ENCODE results near the gene SEPHS2. TPM values are rescaled to one million over a fixed set of nuclear protein-coding genes. Genes with fewer than 3 reads are reported as not detected.

SEPHS2 gene
- total and polyA plus RNA-seq, 2 of the 8 experiments (the other 6 are each of a cell fraction or from before 2014, with no cell fraction given): 28.2 to 61.8 TPM

DNA sequence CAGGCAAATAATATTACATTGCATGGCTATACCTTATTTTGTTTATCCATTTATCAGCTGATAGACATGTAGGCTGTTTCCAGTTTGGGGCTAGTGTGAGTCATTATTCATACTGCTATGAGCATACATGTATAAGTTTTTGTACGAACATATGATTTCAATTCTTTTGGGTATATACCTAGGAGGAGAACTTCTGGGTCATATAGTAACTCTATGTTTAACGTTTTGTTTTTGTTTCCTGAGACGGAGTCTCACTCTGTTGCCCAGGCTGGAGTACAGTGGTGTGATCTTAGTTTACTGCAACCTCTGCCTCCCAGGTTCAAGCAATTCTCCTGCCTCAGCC is 24.5 kb upstream of the SEPHS2 start:
- no peak overlapping the region for H4K8ac ChIP-seq (ENCODE audit: extremely low read depth, insufficient read depth, low read length)
- no peak overlapping the region for H3K4me2 ChIP-seq (ENCODE audit: insufficient read depth in 1 of 2, low read depth in 2 of 2, low read length in 2 of 2)
- peaks cover 0 to 3% (median 0%) of the 10 kb centered on the region in 4 experiments; a peak in 1 of 7 replicates for H3K4me1 ChIP-seq (replicated peaks in 1 of 4; ENCODE audit: control insufficient read depth in 3 of 4, insufficient read depth in 4 of 4, low read length in 3 of 4)
- TF ChIP-seq TAF7 (optimal IDR thresholded peaks at IDR 0.05; ENCODE audit: borderline replicate concordance, low read depth, low read length): no peak
- TF ChIP-seq NANOG (IDR thresholded peaks at IDR 0.05; ENCODE audit: insufficient read depth, low read depth, low read length, poor library complexity, severe bottlenecking): no peak
- no peak for TF ChIP-seq JUND (IDR thresholded peaks at IDR 0.05; ENCODE audit: low read length)
- no peak for TF ChIP-seq CREB1 (IDR thresholded peaks at IDR 0.05)
- no peak for TF ChIP-seq TBP (IDR thresholded peaks at IDR 0.05; ENCODE audit: low read depth, low read length)
- TF ChIP-seq GABPA (IDR thresholded peaks at IDR 0.05; ENCODE audit: borderline replicate concordance, insufficient read depth, low read length): no peak
- TF ChIP-seq KDM4A (IDR thresholded peaks at IDR 0.05; ENCODE audit: low read depth, low read length, severe bottlenecking): no peak
- no peak for TF ChIP-seq BCL11A (IDR thresholded peaks at IDR 0.05; ENCODE audit: low read depth in 2 of 2, low read length in 2 of 2)
- H3K23ac ChIP-seq (ENCODE audit: insufficient read length): no peak overlapping the region
- H3K4me3 ChIP-seq (ENCODE audit: extremely low read depth in 1 of 4, insufficient read depth in 2 of 4, low read depth in 3 of 4, low read length in 4 of 4): no peak overlapping the region
- no peak for FAIRE-seq
- no peak overlapping the region for H3K14ac ChIP-seq (ENCODE audit: insufficient read length)
- no peak for DNase-seq (ENCODE audit: low read depth in 1 of 2, low spot score in 2 of 2)
- no peak overlapping the region for H4K91ac ChIP-seq (replicated peaks; ENCODE audit: insufficient read length, low read length)
- H2BK12ac ChIP-seq (ENCODE audit: low read depth, low read length): no peak overlapping the region
- peaks cover 0 to 2% (median 0%) of the 10 kb centered on the region in 4 experiments; a peak in 1 of 7 replicates for H3K27me3 ChIP-seq (replicated peaks in 1 of 4; ENCODE audit: control insufficient read depth in 3 of 4, extremely low read depth in 1 of 4, insufficient read depth in 3 of 4, low read length in 3 of 4)
- no peak overlapping the region for H2BK5ac ChIP-seq (ENCODE audit: low read depth, low read length)
- H4K20me1 ChIP-seq (replicated peaks in 1 of 2; ENCODE audit: control insufficient read depth in 1 of 2, insufficient read depth in 2 of 2, low read length in 2 of 2): no peaks in the 10 kb centered on the region
- no peak overlapping the region for H3K18ac ChIP-seq (ENCODE audit: extremely low read depth, low read length)
- ChIA-PET POLR2A (ENCODE audit: partially characterized antibody) (interaction anchor here (1.3 kb wide), 1 partner anchor 13 kb away, joined by 3 read pairs; no protein-coding TSS in a partner anchor), CTCF (ENCODE audit: partially characterized antibody) (interaction anchor here (0.9 to 1.2 kb wide), 2 partner anchors 13 to 21 kb away, joined by 3 to 4 read pairs; no protein-coding TSS in a partner anchor)
- H2BK120ac ChIP-seq (replicated peaks; ENCODE audit: low read depth, low read length): no peak overlapping the region
- H3K9me3 ChIP-seq (ENCODE audit: insufficient read depth in 2 of 2, low read depth in 1 of 2, low read length in 1 of 2): no peaks in the 10 kb centered on the region
- no peaks in the 10 kb centered on the region for H3K23me2 ChIP-seq (ENCODE audit: low read depth, low read length)
- no peak overlapping the region for H2AFZ ChIP-seq (ENCODE audit: low read length)
- H3K79me1 ChIP-seq (ENCODE audit: low read depth, low read length): no peaks in the 10 kb centered on the region
- H3K4ac ChIP-seq (replicated peaks; ENCODE audit: insufficient read length, low read depth, low read length): no peak overlapping the region
- H3K9ac ChIP-seq (replicated peaks in 1 of 4; ENCODE audit: extremely low read depth in 1 of 4, low read depth in 3 of 4, low read length in 3 of 4): no peak overlapping the region
- H3K56ac ChIP-seq (replicated peaks; ENCODE audit: insufficient read length, low read depth, low read length): no peak overlapping the region
- H3K36me3 ChIP-seq (ENCODE audit: control insufficient read depth in 2 of 4, insufficient read depth in 4 of 4, low read length in 3 of 4): no peaks in the 10 kb centered on the region
- H3K79me2 ChIP-seq (ENCODE audit: control insufficient read depth in 1 of 2, insufficient read depth in 2 of 2, low read length in 2 of 2): no peaks in the 10 kb centered on the region
- no peak overlapping the region for H2BK15ac ChIP-seq (ENCODE audit: low read length)
- WGBS, 2 experiments (ENCODE audit: extremely low coverage in 1 of 2, insufficient coverage in 1 of 2, insufficient read length in 1 of 2, insufficient replicate concordance in 2 of 2, low coverage in 1 of 2, low lambda C conversion rate in 2 of 2, missing lambda C conversion rate in 1 of 2): 87% methylated on average over 3 of the region's 3 CpGs; no CpG with 5 or more reads in 1 of the 2 experiments
- no peak overlapping the region for H4K5ac ChIP-seq (ENCODE audit: insufficient read length, low read depth, low read length)
- H2AK5ac ChIP-seq (ENCODE audit: low read depth, low read length): no peak overlapping the region
- H3K27ac ChIP-seq (ENCODE audit: low read depth, low read length): no peak overlapping the region
- H2BK20ac ChIP-seq (ENCODE audit: low read length): no peak overlapping the region
